SHP77 (cell line): ENCODE data around the gene RPS10.
"Not testable (repeated sequence)": the region's sequence is repeated elsewhere in the genome, so short reads cannot be mapped to it uniquely, and the experiment has no call there.

Experiments
- DNase-seq, 2 experiments: peaks; one replicate each; lab custom pipeline; 2025; lab: John Stamatoyannopoulos, UW

The RPS10 gene

DNA sequence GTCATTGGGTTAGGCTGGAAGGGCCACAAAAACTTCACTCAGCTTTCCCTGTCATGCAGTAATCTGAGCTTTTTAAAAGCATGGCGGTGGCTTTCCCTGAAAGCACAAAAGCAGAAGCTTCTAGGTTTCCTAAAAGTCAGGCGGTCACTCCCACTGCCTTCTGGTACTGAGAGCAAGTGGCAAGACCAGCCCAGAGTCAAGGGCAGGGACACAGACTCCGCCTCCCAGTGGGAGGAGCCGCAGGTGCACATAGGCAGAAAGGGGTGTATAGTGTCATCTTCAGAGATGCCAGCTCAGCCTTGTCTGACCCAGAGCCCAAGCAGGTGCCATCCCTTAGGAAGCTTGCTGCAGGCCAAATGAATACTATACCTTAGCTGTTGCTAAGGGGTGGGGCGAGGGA lies 22.0 kb upstream of the RPS10 start:
- DNase-seq, result peak; percentile 9 to 26

DNA sequence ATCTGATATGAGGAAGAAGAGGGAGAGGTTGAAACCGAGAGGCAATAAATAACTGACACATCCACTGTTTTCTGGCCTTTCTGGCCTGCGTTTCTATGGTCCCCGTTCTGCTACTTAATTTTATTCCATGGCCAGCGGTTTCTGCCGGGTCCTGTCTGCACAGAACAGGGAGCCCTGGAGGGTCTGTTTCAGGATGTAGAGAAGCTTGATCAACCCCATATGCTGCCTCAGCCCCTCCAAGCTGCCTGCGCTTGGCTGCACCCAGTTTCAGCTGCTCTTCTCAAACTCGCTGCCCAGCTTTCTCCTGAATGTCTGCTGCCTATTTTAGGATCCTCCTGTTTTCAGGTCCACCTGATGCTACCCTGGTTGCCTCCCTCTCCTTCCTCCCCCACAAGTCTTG lies 21.5 kb upstream of the RPS10 start:
- no peak for DNase-seq

DNA sequence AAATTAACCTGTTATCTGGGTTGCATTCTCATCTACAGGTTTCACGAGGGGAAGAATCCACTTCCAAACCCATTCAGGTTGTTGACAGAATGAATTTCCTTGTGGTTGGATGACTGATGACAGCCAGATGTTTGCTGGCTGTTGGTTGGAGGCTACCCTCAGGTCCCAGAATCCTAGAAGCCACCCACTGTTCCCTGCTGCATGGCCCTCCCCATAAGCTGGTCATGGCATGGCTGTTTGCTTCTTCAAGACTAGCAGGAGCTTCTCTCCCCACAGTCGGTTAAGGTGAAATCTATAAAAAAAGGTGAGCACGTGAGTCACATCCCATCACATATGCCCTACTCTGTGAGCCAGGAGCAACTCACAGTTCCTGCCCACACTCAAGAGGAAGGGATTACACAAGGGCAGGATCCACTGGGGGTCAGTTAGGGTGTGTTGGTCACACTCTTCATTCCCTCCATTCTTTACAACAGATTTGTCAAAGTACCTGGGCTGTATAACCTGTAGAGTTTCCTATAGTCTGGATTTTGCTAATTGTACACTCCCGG lies 19.5 kb upstream of the RPS10 start:
- DNase-seq, result no peak

DNA sequence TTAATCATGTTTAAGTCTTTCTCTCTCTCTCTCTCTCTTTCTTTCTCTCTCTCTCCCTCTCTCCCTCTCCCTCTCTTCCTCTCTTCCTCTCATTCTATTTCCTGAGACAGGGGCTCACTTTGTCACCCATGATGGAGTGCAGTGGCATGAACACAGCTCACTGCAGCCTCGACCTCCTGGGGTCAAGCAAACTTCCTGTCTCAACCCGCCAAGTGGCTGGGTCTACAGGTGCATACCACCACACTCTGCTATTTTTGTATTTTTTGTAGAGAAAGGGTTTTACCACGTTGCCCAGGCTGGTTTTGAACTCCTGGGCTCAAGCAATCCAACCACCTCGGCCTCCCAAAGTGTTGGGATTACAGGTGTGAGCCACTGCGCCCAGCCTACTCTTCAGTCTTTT lies 15.7 kb upstream of the RPS10 start:
- DNase-seq, result no peak

DNA sequence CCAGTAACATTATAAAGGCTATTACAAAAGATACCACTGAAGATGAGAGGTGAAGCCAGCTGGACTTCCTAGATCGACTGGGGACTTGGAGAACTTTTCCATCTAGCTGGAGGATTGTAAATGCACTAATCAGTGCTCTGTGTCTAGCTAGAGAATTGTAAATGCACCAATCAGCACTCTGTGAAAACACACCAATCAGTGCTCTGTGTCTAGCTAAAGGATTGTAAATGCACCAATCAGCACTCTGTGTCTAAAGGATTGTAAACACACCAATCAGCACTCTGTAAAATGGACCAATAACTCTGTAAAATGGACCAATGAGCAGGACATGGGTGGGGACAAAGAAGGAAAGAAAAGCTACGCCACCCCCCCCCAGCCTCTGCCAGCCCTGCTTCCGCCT lies 13.6 kb upstream of the RPS10 start:
- DNase-seq, result no peak

DNA sequence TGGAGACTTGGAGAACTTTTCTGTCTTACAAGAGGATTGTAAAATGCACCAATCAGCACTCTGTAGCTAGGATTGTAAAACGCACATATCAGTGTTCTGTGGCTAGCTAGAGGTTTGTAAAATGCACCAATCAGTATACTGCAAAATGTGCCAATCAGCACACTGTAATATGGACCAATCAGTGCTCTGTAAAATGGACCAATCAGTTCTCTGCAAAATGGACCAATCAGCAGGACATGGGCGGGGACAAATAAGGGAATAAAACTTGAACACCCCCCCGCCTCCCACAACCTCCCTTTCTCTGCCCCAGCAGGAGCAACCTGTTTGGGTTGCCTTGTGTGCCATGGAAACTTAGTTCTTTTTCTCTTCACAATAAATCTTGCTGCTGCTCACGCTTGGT lies 12.8 kb upstream of the RPS10 start:
- no peak for DNase-seq

DNA sequence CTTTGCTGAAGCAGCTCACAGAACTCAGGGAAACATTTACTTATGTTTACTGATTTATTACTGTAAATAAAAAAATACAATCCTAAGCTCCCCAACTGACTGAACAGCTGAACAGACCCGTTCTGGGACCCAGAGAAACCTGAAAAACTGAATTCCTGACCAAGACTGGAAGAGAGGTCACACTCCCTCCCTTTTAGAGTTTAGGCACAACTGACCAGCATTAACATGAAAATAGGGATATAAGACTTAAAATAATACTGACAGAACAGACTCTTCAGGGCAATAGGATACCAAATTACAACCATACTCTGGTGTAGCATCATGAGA lies 11.7 kb upstream of the RPS10 start:
- no peak for DNase-seq

DNA sequence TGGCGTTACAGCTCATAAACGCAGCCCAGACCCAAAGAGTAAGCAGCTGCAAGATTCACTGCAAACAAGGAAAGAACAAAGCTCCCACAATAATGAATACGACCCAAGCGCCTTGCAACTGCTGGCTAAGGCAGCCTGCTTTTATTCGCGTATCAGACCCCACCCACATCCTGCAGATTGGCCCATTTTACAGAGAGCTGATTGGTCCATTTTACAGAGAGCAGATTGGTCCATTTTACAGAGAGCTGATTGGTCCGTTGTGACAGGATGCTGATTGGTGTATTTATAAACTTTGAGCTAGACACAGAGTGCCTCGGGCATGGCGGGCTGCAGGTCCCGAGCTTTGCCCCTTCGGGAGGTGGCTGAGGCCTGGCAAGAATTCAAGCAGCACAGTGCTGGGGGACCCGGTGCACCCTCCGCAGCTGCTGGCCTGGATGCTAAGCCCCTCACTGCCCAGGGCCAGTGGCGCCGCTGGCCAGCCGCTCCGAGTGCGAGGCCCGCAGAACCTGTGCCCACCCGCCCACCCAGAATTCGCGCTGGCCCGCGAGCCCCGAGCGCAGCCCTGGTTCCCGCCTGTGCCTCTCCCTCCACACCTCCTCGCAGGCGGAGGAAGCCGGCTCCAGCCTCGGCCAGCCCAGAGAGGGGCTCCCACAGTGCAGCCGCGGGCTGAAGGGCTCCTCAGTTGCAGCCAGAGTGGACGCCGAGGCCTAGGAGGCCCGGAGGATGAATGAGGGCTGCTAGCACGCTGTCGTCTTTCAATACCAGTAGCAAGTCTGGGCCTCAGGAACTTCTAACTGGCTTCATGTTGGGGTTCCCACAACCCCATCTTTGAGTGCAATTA lies 11.2 kb upstream of the RPS10 start:
- DNase-seq, result no peak

DNA sequence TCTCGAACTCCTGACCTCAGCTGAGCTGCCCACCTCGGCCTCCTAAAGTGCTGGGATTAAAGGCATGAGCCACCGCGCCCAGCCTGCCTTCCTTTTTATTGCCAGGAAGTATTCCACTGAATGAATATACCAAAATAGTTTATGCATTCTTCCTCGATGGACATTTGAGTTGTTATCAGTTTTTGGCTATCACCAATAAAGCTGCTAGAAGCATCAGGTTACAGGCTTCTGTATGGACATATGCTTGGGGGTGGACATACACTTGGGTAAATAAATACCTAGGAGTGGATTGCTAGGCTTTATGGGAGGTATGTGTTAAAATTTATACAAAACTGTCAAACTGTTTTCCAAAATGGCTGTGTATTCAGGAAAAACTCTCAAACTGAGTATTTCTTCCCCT lies 10.0 kb upstream of the RPS10 start:
- no peak for DNase-seq

DNA sequence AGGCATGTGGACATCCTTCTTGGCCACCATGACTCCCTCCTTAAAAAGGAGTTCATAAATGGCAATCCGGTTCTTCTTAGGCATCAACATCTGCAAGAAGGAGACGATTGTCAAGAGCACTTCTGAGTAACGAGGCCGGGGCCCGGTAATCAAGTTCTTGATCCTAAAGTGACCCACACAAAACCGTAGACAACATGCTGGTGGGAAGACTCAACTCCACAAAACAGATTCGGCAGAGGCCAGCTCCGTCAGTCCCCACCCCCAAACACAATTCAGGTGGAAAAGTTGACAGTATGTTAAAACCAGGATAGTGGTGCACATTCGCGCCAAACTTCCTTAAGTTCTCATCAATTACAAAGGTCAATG lies 754 bp downstream of the RPS10 start:
- no peak for DNase-seq

DNA sequence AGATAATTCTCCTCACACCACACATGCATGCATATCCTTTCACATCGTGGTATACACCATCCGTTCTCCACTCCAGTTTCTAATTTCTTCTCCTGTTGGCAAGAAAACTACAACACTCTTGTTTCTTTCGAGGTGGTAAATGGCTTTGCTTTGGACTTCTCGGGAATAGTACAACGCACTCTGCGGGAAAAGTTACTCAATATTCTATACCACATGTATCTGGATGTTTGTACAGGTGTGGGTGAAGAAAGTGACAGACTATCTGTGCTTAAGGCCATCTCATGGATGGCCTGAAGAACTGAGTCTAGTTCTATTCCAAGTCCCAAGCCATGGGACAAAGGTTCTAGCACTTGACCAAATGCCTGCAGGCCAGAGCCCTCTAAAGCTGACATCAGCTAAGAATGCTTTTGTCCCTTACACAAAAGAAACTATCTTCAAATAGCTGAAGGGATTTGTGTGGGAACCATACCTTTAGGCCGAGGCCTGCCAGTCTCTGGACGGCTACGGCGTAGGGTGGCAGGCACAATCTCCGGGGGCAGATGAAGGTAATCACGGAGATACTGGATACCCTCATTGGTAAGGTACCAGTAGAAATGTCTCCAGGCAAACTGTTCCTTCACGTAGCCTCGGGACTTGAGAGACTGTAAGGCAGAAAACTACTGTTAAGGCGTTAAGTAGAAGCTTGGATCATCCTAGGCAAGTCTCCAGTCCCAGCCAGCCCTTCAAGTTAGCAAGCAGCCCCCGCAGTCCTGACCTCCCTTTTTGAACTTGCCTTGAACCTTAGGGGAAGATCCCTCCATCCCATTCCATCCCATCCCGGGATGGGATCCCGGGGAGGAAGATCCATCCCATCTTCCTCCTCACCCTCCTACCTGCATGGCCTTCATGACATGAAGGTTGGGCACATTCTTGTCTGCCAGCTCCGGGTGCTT lies 1.4 kb downstream of the RPS10 start:
- no peak for DNase-seq

DNA sequence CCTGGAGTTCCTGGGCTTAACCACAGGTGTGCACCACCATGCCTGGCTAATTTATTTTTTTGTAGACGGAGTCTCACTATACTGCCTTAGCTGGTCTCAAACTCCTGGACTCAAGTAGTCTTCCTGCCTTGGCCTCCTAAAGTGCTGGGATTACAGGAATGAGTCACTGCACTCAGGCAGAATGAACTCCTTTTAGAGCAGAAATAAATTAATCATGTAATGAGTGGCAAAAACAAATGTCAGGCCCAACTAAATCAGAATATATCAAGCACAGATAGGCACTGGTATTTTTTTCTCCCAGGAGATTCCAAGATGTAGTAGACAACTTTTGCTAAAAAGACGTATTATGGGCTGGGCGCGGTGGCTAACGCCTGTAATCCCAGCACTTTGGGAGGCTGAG lies 2.6 kb downstream of the RPS10 start:
- no peak for DNase-seq

DNA sequence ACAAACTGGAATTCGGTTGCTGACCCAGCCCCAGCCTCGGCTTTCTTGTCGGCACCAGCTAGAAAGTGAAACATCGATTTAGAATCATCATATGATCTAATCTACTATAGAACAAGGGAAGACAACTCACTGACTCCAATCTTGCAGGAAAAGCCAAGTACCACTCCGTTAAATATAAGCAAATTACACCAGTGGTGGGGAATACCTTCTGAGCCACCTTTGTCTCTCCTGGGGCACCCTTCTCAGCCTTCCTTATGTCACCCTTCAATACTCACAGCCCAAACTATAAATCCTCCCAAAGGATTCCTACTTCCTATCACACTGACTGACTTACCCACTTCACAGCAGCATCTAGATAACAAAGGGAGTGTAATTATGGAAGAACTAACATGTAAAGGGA lies 7.5 kb downstream of the RPS10 start:
- DNase-seq, result no peak

DNA sequence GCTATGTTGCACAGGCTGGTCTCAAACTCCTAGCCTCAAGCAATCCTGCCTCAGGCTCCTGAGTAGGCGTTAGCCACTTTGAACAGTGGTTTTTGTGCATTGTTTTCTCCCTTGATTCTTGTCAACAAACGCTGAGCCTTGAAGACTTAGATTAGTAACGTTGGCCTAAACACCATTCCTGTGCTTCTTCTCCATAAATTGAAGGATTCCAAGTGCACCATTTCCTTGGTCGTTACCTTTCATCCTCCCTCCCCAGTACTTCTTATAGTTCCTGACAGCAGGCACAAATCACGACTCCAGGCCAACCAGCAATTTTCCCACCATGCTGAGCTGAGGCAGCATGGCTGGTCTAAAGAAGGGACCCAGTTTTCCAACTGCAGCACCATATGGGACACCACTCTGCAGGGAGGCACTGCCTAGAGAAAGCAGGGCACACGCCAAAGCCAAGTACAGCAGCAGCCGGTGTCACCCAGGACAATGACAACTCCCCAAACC lies 8.9 kb downstream of the RPS10 start:
- no peak for DNase-seq

DNA sequence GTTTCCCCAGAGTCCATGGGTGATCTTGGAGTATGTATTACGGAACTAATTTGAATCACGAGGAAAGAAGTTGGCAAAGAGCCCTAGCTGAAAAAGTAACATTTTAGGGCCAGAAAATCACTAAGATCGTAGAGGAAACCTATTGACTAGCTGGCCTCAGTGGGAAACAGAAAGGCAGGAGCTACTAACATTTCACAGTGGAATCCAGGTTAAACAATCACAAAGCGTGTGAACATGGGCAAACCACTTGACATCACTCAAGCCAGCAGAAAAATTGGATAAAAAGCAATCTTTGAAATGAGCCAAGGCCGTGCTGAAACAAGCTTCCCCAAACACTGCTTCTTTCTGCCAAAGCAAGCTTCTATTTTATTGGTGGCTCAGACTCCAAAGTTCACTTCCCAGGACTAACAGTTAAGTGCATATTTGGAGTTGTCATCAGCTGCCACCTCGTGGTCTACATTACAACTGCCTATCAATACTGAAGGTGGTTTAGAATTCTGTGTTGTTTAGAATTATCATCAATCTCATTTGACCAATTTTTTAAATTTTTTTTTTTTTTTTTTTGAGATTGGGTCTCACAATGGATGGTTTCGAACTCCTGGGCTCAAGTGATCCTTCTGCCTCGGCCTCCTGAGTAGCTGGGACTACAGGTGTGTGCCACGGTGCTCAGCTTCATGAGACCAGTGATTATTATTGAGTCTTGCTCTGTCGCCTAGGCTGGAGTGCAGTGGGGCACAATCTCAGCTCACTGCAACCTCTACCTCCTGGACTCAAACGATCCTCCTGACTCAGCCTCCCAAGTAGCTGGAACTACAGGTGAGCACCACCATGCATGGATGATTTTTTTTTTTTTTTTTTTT lies 10.6 kb downstream of the RPS10 start:
- DNase-seq, result peak in 1 of 2 experiments; percentile 12

DNA sequence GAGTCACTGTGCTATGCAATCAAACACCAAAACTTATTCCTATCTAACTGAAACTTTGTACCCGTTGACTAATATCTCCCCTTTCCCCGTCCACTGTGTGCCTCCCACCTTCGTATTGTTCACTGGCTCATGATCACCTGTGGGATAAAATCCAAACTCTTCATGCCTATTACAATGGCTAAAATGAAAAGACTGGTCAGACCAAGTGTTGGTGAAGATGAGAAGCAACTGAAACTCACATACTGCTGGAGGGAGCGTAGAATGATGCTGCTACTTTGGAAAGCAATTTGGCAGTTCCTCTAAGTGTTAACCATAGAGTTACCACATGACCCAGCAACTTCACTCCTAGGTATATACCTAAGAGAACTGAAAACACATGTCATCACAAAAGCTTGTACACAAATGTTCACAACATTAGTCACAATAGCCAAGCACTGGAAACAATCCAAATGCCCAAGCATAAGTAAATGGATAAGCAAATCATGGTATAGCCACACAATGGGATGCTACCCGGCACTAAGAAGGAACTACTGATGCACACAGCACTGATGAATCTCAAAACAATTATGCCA lies 13.1 kb downstream of the RPS10 start:
- no peak for DNase-seq

DNA sequence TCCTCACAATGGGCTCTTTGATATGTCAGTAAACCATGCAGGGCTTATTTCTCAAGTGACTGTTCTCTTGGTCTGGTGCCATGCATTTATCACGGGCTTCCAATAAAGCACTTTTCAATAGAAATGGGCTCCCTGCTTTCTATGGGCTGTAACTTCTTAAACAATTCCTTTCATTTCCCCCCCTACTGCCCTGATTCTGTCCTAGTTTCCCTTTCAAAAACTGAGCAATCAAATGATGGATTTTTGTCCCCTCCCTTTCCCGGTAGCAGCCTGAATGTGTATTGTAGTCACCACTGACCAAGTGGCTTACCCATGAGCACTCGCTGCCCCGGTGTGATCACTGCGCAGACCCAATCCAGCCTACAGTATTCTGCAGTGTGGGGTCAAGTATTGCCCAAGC lies 13.9 kb downstream of the RPS10 start:
- DNase-seq, result no peak

DNA sequence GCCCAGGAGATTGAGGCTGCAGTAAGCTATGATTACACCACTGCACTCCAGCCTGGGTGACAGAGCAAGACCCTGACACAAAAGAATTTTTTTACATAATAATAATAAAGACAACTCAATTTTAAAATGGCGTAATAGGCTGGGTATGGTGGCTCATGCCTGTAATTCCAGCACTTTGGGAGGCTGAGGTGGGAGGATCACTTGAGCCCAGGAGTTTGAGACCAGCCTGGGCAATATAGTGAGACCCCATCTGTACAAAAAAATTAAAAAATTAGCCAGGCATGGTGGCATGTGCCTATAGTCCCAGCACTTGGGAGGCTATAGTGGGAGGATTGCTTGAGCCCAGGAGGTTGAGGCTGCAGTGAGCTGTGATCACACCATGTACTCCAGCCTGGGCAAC lies 18.0 kb downstream of the RPS10 start:
- DNase-seq, result not testable (repeated sequence)

DNA sequence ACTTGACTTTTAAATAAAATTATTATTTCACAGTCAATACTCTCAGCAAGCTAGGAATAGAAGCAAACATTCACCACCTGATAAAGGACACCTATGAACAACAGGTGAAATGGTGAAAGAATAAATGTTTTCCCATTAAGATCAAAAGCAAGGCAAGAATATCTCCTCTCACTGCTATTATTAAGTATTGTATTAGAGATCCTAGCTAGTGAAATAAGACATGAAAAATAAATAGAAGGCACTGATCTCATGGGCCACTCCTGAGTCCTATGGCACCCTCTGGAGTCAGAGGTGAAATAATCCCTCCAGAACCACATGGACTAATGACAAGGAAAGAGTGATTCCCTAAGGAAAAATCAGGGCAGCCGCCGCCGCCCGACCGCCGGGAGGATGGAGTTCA lies 29.4 kb downstream of the RPS10 start:
- no peak for DNase-seq

DNA sequence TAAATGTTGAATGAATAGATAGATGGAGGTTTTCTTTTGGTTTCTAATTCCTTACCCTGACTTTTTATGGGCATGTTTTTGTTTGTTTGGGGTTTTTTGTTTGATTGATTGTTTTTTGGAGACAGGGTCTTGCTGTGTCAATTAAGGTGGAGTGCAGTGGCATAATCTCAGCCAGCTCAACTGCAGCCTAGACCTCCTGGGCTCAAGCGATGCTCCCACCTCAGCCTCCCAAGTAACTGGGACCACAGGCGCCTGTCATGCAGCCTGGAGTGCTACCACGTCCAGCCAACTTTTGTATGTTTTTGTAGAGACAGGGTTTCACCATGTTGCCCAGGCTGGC lies 31.9 kb downstream of the RPS10 start:
- DNase-seq, result no peak

DNA sequence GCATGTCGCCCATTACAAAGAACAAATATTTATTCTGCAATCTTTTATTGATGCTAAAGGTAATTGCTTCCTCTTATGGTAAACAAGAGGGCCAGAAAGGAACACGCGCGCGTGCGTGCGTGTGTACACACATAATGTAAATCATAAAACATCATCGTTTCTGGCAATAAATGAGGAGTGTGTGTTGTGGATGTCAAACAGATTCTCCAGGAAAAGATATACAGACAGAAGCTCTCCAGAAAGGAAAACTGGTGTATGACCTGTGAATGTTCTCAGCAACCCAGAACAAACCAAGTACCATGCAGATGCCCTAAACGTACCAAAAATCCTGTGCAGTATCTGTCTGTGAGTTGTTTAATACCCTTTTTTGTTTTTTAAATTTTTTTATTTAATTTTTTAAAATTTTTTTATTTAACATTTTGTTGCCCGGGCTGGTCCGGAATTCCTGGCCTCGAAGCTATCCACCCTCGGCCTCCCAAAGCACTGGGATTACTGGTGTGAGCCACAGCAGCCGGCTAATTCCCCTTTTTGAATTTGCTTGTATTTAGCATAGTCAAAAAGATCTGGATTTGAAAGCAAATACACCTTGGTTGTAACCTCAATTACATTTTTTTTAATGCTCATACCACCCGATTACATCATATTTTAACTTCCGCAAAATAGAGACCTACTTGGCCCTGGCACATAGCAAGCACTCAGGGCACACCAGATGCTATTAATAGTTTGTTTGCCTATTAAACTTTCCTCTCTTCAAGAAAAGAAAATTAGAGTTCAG lies 32.5 kb downstream of the RPS10 start:
- no peak for DNase-seq
